Measurements from ENCODE around the gene NCF4.

The NCF4 gene

DNA sequence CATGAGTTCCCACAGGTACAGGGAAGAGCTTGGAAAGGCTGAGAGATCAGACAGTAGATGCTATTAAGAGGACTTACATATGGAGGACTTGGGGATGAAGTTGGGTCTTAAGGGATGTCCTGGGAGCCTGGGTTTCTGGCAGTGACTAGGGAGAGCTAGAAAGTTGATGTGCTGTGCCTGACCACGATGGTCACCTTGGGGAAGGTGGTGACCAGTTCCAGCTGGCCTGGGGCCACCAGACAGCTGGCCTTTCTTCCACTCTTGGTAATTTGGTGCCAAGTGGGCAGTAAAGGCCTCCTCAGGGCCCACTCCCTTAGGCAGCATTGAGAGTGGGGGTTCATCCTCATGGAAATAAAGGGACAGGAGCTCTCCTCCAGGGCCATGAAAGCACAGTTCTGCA lies 38.7 kb downstream of the NCF4 start:
- DNase-seq = no peak

GRCh38 chr22:36900225-36900624 lies 39.4 kb downstream of the NCF4 start:
- DNase-seq = no peak

- DNase-seq = no peak
Observed at GRCh38 chr22:36900880-36901279, 40.1 kb downstream of the NCF4 start.

- no peak for DNase-seq
Observed at GRCh38 chr22:36901411-36902142, 40.8 kb downstream of the NCF4 start.

GRCh38 chr22:36902143-36902926 lies 41.5 kb downstream of the NCF4 start:
- DNase-seq = peak; percentile 4

DNA sequence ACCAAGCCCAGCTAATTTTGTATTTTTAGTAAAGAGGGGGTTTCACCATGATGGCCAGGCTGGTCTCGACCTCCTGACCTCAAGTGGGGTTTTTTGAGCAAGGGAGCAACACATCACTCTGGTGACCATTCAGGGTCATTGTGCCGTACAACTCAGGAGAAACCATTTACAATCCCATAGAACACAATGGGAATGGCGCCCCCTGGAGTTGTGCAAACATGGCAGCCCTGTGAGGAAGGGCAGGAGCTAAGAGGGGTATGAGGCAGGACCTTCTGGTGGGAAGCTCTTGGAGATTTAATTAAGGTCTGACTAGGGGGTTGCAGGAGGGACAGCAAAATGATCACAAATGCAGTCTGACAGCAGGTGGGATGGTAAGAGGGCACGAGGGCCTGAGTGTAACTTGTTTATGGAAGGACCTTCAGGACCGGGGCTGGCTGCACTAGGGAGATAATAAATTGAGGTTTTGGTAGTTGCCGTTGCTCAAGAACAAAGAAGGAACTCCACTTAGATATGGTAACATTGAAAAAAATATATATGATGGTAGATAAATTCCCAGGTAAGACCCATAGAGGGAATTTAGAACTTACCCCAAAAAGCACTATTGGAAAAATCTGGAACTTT lies 43.6 kb downstream of the NCF4 start:
- DNase-seq = no peak

DNA sequence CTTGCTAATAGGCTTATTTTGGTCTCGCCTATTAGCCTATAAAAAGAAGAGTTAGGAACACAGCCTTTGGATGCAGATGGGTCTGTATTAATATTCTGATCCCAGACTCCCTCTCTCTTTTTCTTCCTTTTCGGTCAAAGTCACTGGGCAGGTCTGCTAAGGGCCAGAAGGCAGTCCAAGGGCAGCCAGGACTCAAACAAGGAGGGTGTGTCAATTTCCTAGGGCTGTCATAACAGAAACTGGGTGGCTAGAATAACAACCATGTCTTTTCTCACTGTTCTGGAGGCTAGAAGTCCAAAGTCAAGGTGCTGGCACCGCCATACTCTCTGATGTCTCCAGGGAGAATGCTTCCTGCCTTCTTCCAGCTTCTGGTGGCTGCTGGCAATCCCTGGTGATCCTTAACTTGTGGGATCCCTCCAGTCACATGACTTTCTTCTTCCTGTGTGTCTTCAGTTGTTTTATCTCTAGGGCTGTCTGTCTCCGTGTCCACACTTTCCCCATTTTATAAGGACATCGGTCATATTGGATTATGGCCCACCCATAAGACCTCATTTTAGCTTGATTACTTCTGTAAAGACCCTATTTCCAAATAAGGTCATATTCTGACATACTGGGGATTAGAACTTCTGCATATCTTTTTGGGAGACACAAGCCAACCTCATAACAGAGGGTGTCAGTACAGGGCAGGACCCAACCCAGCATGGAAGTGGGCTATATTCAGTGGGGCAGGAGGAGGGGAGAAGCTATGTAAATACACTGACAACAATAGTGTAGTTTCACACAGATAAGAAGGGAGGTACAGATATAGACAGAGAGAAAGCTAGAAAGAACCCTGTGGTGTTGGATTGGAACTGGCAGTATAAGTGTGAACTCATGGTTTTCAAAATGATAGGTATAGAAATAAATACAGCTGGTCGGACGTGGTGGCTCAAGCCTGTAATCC lies 46.7 kb downstream of the NCF4 start:
- DNase-seq = no peak

DNA sequence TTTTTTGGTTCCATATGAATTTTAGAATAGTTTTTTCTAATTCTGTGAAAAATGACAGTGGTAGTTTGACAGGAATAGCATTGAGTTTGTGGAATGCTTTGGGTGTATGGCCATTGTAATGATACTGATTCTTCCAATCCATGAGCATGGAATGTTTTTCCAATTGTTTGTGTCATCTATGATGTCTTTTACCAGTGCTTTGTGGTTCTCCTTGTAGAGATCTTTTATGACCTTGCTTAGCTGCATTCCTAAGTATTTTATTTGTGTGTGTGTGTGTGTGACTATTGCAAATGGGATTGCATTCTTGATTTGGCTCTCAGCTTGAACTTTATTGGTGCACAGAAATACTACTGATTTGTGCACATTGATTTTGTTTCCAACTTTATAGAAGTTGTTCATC lies 49.7 kb downstream of the NCF4 start:
- DNase-seq = no peak

DNA sequence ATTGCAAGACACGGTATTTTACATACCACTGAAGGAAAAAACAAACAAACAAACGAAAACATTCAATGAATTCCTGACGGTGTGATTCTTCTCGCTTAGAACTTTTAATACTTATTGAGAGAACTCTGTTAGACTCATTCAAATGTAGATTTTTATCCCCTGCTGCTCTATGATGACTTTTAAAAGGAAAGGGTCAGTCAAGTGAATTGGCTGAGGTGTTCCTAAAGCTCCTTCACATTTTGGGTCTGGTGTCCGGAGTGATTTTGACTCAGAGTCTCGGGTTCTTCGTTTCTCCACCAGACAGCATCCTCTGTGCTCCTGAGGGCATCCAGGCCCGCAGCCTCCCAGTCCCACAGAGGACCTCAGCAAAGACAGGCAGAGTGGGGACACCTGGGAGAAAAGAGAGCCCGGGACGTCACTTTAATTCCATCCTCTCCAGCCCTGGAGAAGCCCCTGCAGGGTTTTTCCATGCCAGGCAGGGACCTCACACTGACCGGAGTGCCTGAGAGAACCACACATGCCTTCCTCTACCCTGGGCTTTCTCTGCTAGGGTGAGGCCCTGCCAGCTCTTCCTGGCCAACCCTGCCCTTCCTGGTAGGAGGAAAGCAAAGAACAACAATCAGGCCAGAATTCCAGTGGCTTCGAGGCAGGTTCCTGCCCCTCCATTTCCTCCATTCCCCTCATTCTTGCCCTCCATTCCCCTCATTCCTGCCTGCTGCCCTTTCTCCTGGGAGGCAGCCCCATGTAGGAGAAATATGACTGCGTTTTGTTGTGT lies 51.3 kb downstream of the NCF4 start:
- DNase-seq = no peak

DNA sequence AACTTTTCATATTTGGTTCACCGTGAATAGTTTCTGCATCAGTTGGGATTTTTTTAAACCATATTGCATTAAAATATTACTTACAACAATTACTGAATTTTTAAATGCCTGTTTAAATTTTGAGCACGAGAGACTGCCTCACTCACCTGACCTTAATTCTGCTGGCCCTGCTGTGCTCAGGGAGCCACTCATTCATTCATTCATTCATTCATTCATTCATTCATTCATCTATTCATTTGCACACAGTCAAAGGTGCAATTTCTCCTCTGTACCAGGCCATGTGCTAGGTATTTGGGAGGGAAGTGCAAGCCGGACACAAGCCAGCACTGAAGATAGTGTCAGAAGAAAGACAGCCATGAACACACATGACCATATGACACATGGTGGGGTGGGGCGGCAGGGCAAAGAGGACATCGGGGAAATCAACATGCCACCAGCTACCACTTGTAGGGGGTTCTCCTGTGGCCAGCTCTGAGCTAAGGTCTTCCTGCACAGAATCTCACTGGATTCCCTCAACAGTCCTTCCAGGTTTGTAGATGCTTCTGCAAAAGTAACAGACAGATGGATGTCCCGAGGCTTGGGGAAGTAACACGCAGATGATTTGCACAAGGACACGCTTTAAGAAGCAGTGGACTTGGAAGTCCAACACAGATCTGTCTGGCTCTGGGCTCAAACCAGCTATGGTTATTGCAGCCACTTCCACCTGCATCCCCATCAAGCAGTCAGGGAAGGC lies 52.1 kb downstream of the NCF4 start:
- no peak for DNase-seq

- DNase-seq = no peak
Observed at GRCh38 chr22:36913427-36914389, 52.9 kb downstream of the NCF4 start, which contains the start of gene CSF2RB. Gene CSF2RB (plus strand): TSS chr22:36913628. CDS start chr22:36922208, 8,580 bp downstream.

GRCh38 chr22:36914390-36914752 lies 53.6 kb downstream of the NCF4 start:
- no peak for DNase-seq

DNA sequence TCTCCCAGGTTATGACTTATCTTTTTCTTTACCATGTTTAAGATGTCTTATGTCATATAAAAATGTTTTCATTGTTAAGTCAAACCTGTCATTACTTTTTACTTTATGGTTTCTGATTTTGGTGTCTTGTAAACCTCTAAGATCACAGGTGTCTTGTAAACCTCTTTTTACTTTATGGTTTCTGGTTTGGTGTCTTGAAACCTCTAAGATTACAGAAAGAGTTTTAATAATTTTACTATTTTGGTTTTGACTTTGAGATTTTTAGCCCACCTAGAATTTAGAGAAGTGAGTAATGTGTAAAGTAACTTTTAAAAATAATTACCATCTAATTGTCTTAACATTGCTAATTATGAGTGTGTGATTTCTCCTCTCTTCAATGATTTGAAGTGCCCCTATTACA lies 55.2 kb downstream of the NCF4 start:
- DNase-seq = no peak

DNA sequence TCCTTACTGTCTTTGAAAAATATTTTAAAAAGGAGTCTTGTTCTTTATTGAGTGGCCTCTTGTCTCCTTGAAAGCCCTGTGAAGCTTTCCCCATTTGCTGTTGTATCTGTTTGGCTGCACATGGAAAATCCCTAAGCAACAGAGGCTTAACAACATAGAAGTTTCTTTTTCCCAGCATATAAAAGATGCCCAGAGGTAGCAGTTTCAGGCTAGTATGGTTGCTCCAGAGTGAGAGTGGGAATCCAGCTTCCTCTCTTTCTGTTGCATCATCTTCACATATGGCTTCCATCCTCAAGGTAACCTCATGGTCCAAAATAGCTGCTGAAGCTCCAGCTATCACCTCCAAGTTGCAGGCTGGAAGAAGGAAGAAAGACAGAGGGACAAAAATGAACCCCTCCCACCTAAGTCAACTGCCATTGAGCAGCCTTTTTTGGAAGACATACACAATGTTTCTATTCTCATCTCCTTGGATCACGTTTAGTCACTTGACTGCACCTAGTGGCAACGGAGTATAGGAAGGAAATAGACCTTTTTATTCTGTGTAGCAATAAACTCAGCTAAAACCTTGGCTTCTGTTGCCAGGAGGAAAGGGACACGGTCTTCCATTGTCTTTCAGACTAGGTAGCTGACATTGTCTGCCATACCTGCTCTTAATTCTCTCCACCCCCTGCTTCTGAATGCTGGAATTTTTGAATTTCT lies 57.9 kb downstream of the NCF4 start:
- no peak for DNase-seq

DNA sequence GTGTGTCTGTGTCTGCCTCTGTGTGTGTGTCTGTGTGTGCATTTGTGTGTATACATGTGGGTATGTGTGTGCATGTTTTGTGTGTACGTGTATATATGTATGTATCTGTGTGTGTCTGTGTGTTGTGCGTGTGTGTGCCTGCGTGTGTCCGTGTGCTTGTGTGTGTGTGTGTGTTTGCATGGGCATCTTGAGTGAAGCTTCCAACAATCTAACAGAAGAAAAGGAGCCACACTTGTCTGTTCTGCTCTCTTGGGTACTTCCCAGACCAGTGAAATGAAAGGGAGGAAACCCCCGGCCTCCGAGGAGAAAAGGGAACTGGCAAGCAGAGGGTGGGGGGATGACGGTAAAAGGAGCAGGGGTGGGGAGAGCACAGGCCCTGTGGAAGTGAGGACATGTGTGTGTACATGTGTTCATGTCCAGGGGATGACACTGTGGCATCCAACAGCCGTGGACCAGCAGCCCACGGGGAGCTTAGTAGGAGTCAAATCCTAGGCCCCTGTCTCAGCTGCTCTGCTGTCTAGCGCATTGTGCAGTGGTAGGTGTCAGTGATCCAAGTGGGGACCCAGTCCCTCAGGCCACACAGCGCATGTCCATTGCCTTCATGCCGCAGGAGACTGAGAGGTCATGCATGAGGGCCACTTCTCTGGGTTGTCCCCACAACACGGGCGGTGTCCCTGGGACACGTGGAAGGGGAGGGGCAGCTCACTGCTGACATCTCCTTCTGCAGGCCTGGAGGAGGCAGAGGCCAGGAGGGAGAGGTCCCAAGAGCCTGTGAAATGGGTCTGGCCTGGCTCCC lies 60.7 kb downstream of the NCF4 start:
- no peak for DNase-seq

- DNase-seq = no peak
Observed at GRCh38 chr22:36922105-36922608, 61.4 kb downstream of the NCF4 start.

GRCh38 chr22:36922711-36923110 lies 61.9 kb downstream of the NCF4 start:
- no peak for DNase-seq

DNA sequence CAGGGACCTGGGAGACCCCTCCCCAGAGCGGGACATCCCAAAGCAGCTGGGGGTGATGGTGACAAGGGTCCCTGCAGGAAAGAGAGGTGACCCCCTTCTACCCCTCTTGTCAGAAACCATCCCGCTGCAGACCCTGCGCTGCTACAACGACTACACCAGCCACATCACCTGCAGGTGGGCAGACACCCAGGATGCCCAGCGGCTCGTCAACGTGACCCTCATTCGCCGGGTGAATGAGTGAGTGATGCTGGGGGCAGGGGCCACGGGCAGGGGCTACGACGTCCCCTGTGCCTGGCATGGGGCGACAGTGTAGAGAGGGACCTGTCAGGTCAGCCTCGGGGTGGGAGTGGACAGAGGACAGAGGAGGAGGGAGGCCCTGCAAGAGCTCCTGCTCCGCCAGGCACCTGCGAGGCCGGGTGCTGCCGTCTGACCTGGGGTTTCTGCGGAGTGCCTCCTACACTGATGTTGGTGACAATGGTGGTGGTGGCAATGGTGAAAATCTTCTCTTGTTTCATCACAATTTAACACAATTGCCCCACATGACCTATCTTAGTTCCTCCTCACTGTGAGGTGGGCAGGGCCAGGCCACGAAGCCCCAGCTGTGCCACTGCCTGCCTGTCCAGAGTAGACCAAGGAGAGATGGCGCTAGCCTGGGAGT lies 62.5 kb downstream of the NCF4 start:
- DNase-seq = no peak
